Vagina (tissue), 2 donors: ENCODE results near the gene CNTRL.

Source experiments
- CTCF ChIP-seq, 3 experiments: fragments of 450-650 bp in 2 of 3; fragments of 200-600 bp in 1 of 3; sonication (generic) in 1 of 3; IDR thresholded peaks; one replicate each; pipeline ENCODE4 v1.5.1; 2017 to 2019; ENCODE audit warnings: antibody characterized with exemption in 3 of 3, mild to moderate bottlenecking in 2 of 3, moderate library complexity in 2 of 3
- POLR2A ChIP-seq, 2 donors: fragments of 450-650 bp; IDR thresholded peaks; one replicate each; pipeline ENCODE4 v1.6.1; 2017; ENCODE audit warnings: antibody characterized with exemption in 2 of 2, mild to moderate bottlenecking in 2 of 2, moderate library complexity in 2 of 2
- POLR2AphosphoS5 ChIP-seq, 2 donors: sonication (generic); formaldehyde crosslinking; IDR thresholded peaks; one replicate each; pipeline ENCODE4 v1.9.0; 2017; ENCODE audit warnings: antibody characterized with exemption in 2 of 2, mild to moderate bottlenecking in 2 of 2, low read depth in 1 of 2; ENCODE audit not compliant: insufficient read depth in 1 of 2

DNA sequence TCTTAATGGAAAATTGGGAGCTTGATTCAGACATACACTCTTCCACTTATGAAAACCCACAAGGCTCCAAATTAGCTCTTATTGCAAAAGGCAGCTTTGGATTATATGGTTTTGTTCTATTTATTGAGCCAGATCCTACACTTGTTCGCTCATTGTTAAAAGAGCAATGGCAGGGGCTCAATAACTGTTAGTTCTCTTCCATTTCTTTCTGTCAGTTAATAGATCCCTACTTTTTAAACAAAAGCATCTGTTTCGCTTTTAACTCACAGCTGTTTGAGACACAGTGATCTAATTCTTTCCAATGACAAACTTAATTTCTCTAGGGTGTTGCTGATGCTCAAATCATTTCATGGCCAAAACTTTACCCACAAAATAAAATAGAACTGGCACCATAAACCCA, 36.4 kb upstream of the CNTRL start:
- TF ChIP-seq CTCF (IDR thresholded peaks at IDR 0.05) (no peak), POLR2A (IDR thresholded peaks at IDR 0.05) (no peak), POLR2AphosphoS5 (IDR thresholded peaks at IDR 0.05; ENCODE audit: insufficient read depth in 1 of 2, low read depth in 1 of 2) (no peak)
